K562 (cell line): ENCODE results near the gene MLLT6. TPM values are rescaled to one million over a fixed set of nuclear protein-coding genes. Genes with fewer than 3 reads are reported as not detected.
A peak's percentile ranks its signal among the peaks of the same experiment; 100 is the strongest.

Experiments
- ESRRA ChIP-seq: fragments of 450-650 bp; IDR thresholded peaks from 2 replicates; pipeline ENCODE4 v1.6.1; 2014; ENCODE audit warnings: low read depth, mild to moderate bottlenecking, moderate library complexity, borderline replicate concordance
- MTA3 ChIP-seq: fragments of 450-650 bp; formaldehyde crosslinking; IDR thresholded peaks from 2 replicates; pipeline ENCODE4 v1.6.1; 2017; ENCODE audit warnings: mild to moderate bottlenecking, borderline replicate concordance
- OTX1 ChIP-seq: fragments of 450-650 bp; formaldehyde crosslinking; IDR thresholded peaks from 2 replicates; pipeline ENCODE4 v1.4.0; 2022; ENCODE audit warnings: mild to moderate bottlenecking
- POLR3G ChIP-seq: IDR thresholded peaks from 2 replicates; pipeline ENCODE4 v1.6.1; 2011; ENCODE audit not compliant: insufficient read length, insufficient replicate concordance; ENCODE audit errors: extremely low read depth
- SP2 ChIP-seq: IDR thresholded peaks from 2 replicates; pipeline ENCODE4 v1.6.1; 2011; ENCODE audit warnings: mild to moderate bottlenecking, low read depth, low read length, moderate library complexity; ENCODE audit not compliant: poor library complexity, severe bottlenecking; ENCODE audit errors: extremely low read depth
- ZBTB40 ChIP-seq, 2 experiments: fragments of 450-650 bp in 1 of 2; sonication (generic) in 1 of 2; formaldehyde crosslinking in 1 of 2; IDR thresholded peaks; 2 replicates each; pipeline versions ENCODE4 v1.7.1 to v1.9.0; 2016 to 2022; ENCODE audit warnings: inconsistent platforms in 1 of 2, mild to moderate bottlenecking in 1 of 2, missing genetic modification reagents in 1 of 2
- ZNF318 ChIP-seq, 2 experiments: fragments of 450-650 bp; IDR thresholded peaks; 2 replicates each; pipeline ENCODE4 v1.6.1; 2016; ENCODE audit warnings: mild to moderate bottlenecking in 2 of 2, borderline replicate concordance in 1 of 2, low read depth in 1 of 2, moderate library complexity in 1 of 2
- ZNF584 ChIP-seq: fragments of 200-800 bp; sonication (Bioruptor generic); IDR thresholded peaks from 2 replicates; pipeline ENCODE4 v1.6.1; 2016; ENCODE audit warnings: low read depth, mild to moderate bottlenecking, missing genetic modification characterization, missing compliant biosample characterization
- ZNF586 ChIP-seq: fragments of 450-650 bp; formaldehyde crosslinking; conservative IDR thresholded peaks from 2 replicates; pipeline ENCODE4 v1.4.0; 2020; ENCODE audit warnings: mild to moderate bottlenecking, moderate library complexity
- polyA plus RNA-seq, 8 experiments: library from polyadenylated mRNA; depleted of rRNA in 4 of 8; stranded (reverse) in 5 of 8; unstranded in 3 of 8; fragments of >200 nt; fragmentation: Nextera tagmentation in 2 of 8; fragmentation: Illumina TruSeq in 1 of 8; extraction: Ambion mirVana in 2 of 8; extraction: Trizol in 1 of 8; gene quantifications; 2 replicates each; pipeline versions ENCODE4 v1.2.1 to v1.2.3, GENCODE V29; 2011 to 2014; ENCODE audit warnings: inconsistent platforms in 1 of 8, missing spikeins in 1 of 8
- total RNA-seq, 7 experiments: library from RNA; depleted of rRNA in 6 of 7; stranded (reverse); fragments of >200 nt in 6 of 7; fragmentation: Illumina TruSeq in 2 of 7; extraction: Trizol in 2 of 7; gene quantifications; 2 replicates each; pipeline versions ENCODE4 v1.2.1 to v1.2.3, GENCODE V29; 2011 to 2021; ENCODE audit warnings: low replicate concordance in 1 of 7

MLLT6 gene
- total and polyA plus RNA-seq, 9 of the 15 experiments (the other 6 are each of a cell fraction or from before 2014, with no cell fraction given), result 3.1 to 71.7 (median 30.0) TPM

GRCh38 chr17:38728290-38728831, 23.3 kb downstream of the MLLT6 start (continued):
- TF ChIP-seq ZBTB40 (IDR thresholded peaks at IDR 0.05) (peak; percentile 70), ZBTB40 (CRISPR knock-in tag; IDR thresholded peaks at IDR 0.05) (no peak), SP2 (no peak), OTX1 (peak; percentile 78), ZNF586 (no peak), ZNF584 (CRISPR knock-in tag) (0 out of 2 replicates have a peak, but pooled peaks have one; percentile 28), ZNF318 (IDR thresholded peaks at IDR 0.05; ENCODE audit: borderline replicate concordance in 1 of 2, low read depth in 1 of 2) (no peak), MTA3 (0 out of 2 replicates have a peak, but pooled peaks have one; percentile 10), POLR3G (no peak), ESRRA (peak; percentile 50; the same call in 1 of the 2 replicates)
